ENCODE results near the gene DNAH10. TPM values are rescaled to one million over a fixed set of nuclear protein-coding genes. Genes with fewer than 3 reads are reported as not detected.

The DNAH10 gene
- total RNA-seq, 1 donor from 2014 or later = 0.51 TPM

- ChIA-PET CTCF (no interaction called here), POLR2A (no interaction called here)
- Mint-ChIP-seq H3K27ac (no peak overlapping the region), H3K27me3 (peaks cover 4% of the 10 kb centered on the region), H3K9me3 (no peaks in the 10 kb centered on the region), H3K4me1 (no peaks in the 10 kb centered on the region), H3K4me3 (no peak overlapping the region), H3K36me3 (ENCODE audit: low read depth) (no peaks in the 10 kb centered on the region)
- intact Hi-C loops (cut with micrococcal nuclease) = no loop called here
- DNase-seq (no peak), ATAC-seq (ENCODE audit: low read depth) (no peak)
- no peak for TF ChIP-seq CTCF (IDR thresholded peaks at IDR 0.05)
Observed at GRCh38 chr12:123828120-123828519, 66.0 kb downstream of the DNAH10 start.

- ATAC-seq (ENCODE audit: low read depth) (no peak), DNase-seq (no peak)
- intact Hi-C loops (cut with micrococcal nuclease) = no loop called here
- no peak for TF ChIP-seq CTCF (IDR thresholded peaks at IDR 0.05)
- H3K4me1 Mint-ChIP-seq = no peaks in the 10 kb centered on the region
- peaks cover 6% of the 10 kb centered on the region for H3K9me3 Mint-ChIP-seq
- H3K27me3 Mint-ChIP-seq = peaks cover 2% of the 10 kb centered on the region
- H3K4me3 Mint-ChIP-seq = no peak overlapping the region
- no peak overlapping the region for H3K27ac Mint-ChIP-seq
- peaks cover 3% of the 10 kb centered on the region for H3K36me3 Mint-ChIP-seq (ENCODE audit: low read depth)
- POLR2A ChIA-PET = no interaction called here
- CTCF ChIA-PET = no interaction called here
Observed at GRCh38 chr12:123828854-123829547, 66.9 kb downstream of the DNAH10 start.

GRCh38 chr12:123829561-123829960 lies 67.5 kb downstream of the DNAH10 start:
- no peaks in the 10 kb centered on the region for H3K27me3 Mint-ChIP-seq
- intact Hi-C loops (cut with micrococcal nuclease) = no loop called here
- peaks cover 6% of the 10 kb centered on the region for H3K9me3 Mint-ChIP-seq
- H3K4me3 Mint-ChIP-seq = no peak overlapping the region
- H3K4me1 Mint-ChIP-seq = no peaks in the 10 kb centered on the region
- no peak for ATAC-seq (ENCODE audit: low read depth)
- no peak overlapping the region for H3K27ac Mint-ChIP-seq
- ChIA-PET POLR2A (no interaction called here), CTCF (no interaction called here)
- no peak for DNase-seq
- H3K36me3 Mint-ChIP-seq (ENCODE audit: low read depth) = peaks cover 3% of the 10 kb centered on the region
- no peak for TF ChIP-seq CTCF (IDR thresholded peaks at IDR 0.05)

GRCh38 chr12:123830675-123831074 lies 68.6 kb downstream of the DNAH10 start:
- no peak for TF ChIP-seq CTCF (IDR thresholded peaks at IDR 0.05)
- no peak for ATAC-seq (ENCODE audit: low read depth)
- no peak overlapping the region for H3K27ac Mint-ChIP-seq

GRCh38 chr12:123832052-123832451 lies 70.0 kb downstream of the DNAH10 start:
- CTCF ChIA-PET = no interaction called here
- POLR2A ChIA-PET = no interaction called here
- intact Hi-C loops (cut with micrococcal nuclease) = no loop called here

More at GRCh38 chr12:123830675-123831074, 68.6 kb downstream of the DNAH10 start:
- Mint-ChIP-seq H3K4me3 (no peak overlapping the region), H3K36me3 (ENCODE audit: low read depth) (peaks cover 3% of the 10 kb centered on the region), H3K4me1 (no peaks in the 10 kb centered on the region), H3K27me3 (no peaks in the 10 kb centered on the region), H3K9me3 (peaks cover 6% of the 10 kb centered on the region)
- intact Hi-C loops (cut with micrococcal nuclease) = no loop called here
- DNase-seq = no peak
- CTCF ChIA-PET = no interaction called here
- POLR2A ChIA-PET = no interaction called here

More at GRCh38 chr12:123832052-123832451, 70.0 kb downstream of the DNAH10 start:
- Mint-ChIP-seq H3K4me1 (no peaks in the 10 kb centered on the region), H3K4me3 (no peak overlapping the region), H3K36me3 (ENCODE audit: low read depth) (peaks cover 3% of the 10 kb centered on the region), H3K27me3 (no peaks in the 10 kb centered on the region), H3K27ac (no peak overlapping the region), H3K9me3 (peaks cover 6% of the 10 kb centered on the region)
- TF ChIP-seq CTCF (IDR thresholded peaks at IDR 0.05) = no peak
- DNase-seq (no peak), ATAC-seq (ENCODE audit: low read depth) (no peak)
